ENCODE measurements around the gene FER.

GRCh38 chr5:108983461-108984092 lies 235.9 kb downstream of the FER start:
- TF ChIP-seq CTCF (conservative IDR thresholded peaks at IDR 0.05; ENCODE audit: low read depth, low read length) (no peak), EZH2 (IDR thresholded peaks at IDR 0.05; ENCODE audit: low read length, unreplicated experiment) (no peak), EZH2phosphoT487 (IDR thresholded peaks at IDR 0.05; ENCODE audit: borderline replicate concordance, low read length) (no peak)
